ENCODE results near the gene MORN1.

MORN1 gene

DNA sequence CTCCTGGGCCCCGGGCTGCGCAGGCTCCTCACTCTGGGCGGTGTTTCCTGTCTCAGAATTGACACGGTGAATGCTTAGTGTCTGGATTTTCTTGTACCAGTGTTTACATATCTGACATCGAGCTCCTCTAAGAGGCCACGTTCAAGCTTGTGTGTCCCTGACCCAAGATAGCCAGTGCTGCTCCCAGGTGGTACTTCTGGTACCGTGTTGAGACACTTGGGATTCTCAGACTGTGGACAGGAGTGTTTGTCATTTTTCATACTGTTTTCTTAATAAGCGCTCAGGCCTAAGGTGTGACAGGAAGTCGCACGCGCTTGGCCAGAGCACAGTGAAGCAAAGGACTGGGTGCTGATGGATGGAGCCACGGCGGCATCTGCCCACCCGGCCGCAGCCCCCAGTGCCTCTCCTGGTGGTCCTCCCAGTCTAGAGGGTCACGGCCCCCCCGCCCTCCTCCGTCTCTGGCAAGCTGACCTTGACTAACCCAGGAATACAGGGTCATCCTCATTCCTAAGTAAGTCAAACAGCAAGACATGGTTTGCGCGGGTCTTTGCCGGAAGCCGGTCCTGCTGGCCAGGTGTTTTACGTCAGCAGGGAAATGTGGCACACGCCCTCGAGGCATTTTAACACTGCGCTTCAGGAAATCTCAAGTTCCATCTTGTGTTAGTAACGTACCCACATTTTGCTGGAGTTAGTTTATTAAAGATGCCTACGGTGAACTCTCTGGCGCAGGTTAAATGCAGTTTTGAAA is 13.0 kb upstream of the MORN1 start:
- no peak for DNase-seq

- DNase-seq = no peak
Observed at GRCh38 chr1:2403273-2403672, 11.9 kb upstream of the MORN1 start.

GRCh38 chr1:2402420-2402819 is 11.1 kb upstream of the MORN1 start:
- DNase-seq = no peak

- DNase-seq = no peak
Observed at GRCh38 chr1:2400950-2401649, 9.7 kb upstream of the MORN1 start.

DNA sequence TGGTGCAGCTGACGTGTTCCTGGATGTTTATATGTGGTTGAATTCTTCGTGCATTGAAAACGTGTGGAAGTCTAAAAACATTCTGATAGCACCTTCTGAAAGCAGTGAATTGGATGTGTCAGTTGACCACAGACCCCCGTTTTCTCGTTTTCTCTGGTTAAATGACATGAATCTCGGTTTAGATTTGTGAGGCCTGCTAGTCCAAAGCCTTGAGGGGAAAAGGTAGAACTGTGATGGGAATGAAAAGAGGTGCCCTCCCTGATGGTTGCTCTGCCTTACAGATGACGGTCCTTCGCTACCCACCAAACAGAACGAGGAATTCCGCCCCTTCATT is 9.2 kb upstream of the MORN1 start:
- DNase-seq = no peak

DNA sequence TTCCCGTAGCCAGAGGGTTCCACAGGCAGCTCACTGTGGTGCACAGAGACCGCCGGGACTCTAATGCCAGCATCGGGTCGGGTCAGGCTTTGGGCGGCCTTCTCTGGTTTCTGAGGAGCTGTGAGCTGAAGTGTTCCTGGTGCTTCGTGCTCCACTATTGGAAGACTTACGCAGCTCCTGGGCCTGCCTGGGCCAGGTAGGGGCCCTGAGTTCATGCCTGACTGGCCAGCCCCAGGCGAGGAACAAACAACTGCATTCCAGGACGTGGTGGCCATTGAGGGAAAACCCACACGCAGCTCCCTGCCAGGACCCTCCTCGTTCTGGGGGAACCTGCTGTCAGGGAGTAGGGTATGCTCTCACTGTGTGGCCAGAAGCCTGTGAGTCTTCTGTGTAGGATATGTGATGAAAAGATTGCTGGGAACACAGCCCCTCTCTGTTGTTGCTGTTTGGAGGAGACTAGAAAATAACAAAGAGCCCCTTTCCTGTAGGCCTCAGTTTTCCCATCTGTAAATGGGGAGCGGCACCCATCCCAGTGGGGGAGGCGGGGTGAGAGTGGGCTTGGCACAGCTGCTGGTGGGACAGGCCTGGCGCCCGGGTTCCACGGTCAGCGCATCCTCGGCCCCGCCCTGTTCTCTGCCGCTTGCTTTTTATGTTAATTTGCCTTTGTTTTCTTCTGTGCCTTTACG is 8.7 kb upstream of the MORN1 start:
- no peak for DNase-seq

- no peak for DNase-seq
Observed at GRCh38 chr1:2398871-2399270, 7.5 kb upstream of the MORN1 start.

DNA sequence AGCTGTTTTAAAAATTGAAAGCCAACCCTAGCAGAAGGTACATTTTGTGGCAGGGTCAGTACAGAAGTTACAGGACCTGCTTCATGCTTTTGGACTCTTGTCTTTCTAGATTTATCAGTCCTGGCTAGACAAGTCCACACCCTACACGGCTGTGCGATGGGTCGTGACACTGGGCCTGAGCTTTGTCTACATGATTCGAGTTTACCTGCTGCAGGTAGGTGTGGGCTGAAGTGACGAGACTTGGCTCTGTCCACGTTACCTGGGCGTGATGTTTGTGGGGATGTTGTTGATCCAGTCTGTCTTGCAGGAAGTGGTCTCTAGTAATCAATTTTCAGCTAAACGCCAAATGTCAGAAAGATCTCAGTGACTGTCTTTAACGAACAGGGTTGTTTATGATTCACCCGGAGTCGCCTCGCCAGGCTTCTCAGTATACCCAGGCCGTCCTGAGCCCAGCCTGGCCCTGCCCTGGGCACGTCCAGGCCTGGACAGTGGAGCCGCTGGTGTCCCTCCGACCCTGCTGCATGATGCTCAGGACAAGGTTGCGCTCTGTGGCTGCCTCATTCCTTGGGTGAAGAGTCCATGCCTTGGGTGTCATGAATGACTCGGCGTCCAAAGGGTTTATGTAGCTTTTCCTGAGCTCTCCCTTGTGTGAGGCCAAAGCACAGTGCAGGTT is 5.8 kb upstream of the MORN1 start:
- DNase-seq = no peak

DNA sequence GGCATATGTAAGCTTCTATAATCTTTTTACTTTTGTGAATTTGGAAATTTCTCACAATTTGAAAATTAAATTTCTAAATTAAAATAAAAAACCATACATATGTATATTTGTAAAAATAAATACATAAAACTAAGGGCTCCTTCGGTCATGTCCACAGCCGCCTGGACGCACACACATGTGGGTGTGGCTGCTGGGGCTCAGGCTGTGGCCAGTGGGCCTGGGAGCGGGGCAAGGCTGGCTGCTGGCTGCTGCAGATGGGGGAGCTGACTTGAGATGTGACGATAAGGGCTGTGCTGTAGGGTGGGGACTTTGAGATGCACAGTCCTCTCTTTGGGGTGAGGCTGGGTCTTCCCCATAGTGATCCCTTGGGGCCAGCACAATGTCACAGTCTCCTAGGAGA is 5.1 kb upstream of the MORN1 start:
- DNase-seq = no peak

DNA sequence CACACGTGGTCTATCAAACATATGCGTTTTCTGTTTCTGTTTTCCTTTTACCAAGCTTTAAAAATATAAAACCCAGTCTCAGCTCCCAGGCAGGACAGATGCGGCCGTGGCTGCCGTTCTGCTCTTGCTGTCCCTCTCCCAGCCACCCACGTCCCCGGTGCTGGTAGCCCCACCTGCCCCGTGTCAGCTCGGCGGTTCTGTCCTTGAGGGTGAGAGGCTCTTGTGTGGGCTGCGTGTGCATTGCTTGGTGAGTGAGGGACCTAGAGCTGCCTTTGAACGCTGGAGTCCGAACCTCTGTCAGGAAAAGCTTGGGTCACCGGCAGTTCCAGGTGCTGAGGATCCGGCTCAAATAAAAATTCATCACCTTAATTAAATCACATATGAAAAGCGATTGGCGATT is 4.7 kb upstream of the MORN1 start:
- no peak for DNase-seq

DNA sequence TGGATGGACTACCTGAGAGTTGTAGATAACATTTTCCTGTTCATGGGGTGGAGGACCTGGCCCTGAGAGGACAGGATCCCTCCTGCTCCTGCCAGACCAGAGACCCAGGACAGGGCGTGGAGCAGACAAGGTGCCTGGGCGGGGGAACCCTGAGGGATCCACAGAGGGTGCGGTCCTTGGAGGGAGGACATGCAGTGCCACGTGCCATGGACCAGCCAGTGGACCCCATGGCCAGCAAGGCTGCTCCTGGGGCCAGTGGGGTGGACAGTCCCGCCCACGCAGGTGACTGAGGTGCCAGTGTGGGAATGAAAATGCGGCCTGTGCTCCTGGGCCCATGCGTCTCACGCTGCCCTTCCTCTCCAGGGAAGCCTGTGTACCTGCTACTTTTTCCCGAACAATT is 3.9 kb upstream of the MORN1 start:
- DNase-seq = no peak

GRCh38 chr1:2394761-2395160 is 3.4 kb upstream of the MORN1 start:
- no peak for DNase-seq

- DNase-seq = no peak
Observed at GRCh38 chr1:2394220-2394619, 2.9 kb upstream of the MORN1 start.

DNA sequence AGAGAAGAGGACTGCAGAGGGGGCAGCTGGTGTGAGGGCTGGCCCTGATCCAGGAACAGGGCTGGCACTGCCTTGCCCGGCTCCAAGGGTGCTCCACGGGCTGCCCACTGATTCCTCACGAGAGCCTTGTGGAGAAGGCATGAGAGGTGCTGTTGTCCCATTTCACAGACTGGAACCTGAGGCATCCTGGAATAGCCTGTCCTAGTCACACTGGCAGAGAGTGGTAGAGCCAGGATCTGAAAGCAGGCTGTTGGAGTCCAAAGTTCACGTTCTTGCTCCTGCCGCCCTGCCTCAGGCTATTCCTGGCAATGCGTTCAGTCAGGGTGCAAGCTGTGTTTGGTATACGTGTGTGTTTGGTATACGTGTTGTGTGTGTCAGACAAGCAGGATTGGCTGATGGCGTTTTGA is 2.1 kb upstream of the MORN1 start:
- DNase-seq = no peak

DNA sequence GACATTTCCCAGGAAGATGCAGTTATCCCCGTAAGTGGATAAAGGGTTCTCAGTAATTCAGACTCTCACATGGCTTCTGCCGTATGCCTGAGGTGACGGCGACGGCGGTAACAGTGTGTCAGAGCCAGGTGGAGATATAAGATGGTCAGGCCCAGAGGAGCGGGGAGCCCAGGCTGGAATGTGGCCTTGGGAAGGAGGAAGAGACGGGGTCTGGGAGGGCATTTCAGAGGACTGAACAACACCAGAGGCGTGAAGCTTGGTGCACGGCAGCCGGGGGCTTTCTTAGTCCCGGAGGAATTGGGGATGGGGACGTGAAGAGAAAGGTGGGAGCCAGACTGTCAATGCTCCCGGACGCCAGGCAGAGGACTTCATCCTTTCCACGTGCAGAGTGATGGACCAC is 1.3 kb upstream of the MORN1 start:
- no peak for DNase-seq

DNA sequence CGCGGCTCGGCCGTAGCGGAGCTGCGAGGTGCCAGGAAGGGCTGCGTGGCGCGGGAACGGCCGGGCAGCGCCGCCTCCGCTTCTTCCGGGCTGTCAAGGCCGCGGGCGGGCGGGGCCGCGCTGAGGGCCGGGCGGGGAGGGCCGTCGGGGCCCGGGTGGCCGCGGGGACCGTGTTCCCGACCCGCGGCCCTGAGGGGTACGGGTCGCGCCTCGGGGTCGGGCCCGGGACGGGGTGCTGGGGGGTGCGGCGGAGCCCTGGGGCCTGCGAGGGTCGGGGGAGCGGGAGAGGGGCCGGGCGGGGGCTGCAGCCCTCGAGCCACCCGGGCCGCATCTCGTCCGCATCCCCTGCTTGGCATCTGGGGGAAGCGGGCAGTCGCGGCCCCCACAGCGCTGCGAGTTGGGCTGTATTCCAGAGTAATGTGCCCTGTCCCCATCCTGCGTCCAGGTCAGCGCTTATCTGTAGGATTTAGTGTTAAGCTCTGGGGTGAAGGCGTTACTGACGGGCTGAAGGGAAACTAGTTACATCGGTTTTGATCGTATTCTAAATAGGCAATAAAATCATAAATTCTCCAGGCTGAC is 666 bp upstream of the MORN1 start:
- DNase-seq = no peak

- no peak for DNase-seq
Observed at GRCh38 chr1:2389644-2390043, 1.7 kb downstream of the MORN1 start.

DNA sequence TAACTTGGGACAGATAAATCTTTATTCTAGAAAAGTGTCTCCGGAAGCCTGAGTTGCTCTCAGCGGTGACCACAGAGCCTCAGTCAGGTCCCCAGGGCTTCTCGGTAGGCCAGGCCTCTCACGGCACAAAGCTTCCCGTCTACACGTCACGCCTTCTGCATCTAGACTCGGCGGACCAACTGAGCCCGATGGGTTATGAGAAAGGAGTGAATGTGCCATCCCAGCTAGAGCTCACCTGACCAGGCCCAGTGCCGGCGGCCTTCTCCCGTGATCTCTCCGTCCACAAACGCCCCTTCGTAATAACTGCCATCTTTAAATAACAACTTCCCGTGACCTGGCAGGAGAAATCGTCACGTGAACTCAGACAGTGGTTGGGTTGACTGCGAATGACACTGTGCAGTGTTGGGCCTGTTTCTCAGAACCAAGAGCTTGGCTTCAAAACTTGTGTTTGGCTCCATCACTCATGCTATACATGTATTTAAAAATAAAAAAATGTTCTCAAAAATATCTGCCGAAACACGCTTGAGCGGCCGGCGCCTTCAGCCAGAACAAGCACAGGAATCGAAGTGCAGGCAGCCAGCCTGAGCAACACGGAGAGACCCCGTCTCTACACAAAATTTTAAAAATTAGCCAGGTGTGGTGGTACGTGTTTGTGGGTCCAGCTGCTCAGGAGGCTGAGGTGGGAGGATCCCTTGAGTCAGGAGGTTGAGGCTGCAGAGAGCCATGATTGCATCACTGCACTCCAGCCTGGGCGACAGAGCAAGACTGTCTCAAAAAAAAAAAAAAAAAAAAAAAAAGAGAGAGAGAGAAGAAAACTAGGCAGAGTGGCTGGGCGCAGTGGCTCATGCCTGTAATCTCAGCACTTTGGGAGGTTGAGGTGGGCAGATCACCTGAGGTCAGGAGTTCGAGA is 3.1 kb downstream of the MORN1 start:
- no peak for DNase-seq

DNA sequence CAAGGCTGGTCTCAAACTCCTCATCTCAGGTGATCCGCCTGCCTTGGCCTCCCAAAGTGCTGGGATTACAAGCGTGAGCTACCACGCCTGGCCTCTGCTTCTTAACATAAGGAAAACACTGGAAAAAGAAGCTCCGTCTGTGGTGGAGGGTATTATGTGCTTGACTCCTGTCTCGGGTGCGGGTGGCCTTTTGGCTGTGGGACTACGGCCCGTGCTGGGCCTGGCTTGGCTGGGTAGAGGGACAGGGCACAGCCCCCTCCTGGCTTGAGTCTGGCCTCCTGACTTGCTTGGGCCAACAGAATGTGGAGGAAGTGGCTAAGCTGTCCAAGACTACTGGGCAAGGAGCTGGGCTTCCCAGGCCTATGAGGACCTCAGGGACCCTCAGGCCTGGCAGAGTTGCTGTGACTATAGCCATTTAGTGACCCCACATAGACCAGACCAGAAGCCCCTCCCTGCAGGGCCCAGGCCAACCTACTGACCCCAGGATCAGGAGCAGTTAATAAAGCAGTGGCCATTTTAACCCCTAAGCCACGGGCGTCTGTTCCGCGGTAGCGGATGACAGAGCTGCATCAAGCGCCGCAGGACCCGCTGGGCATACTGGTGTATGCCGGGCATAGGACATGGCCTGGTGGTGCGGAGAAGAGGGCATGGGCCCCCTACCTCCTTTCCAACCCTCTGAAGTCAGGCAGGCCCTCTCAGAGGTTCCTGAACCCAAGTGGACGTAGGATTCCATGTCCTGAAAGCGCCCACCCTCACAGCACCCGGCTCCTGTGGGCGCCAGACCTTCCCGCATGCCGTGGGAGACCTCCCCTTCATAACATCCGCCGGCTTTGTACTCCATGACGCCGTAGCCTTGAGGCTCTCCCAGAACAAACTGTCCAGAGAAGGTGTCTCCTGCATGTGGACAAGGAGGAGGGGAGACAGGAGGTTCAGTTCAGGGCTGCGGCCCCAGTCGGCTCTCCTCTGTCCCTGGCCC is 4.4 kb downstream of the MORN1 start:
- no peak for DNase-seq

GRCh38 chr1:2385606-2386280 is 5.6 kb downstream of the MORN1 start:
- DNase-seq = no peak
